Fibroblast of villous mesenchyme (primary cell): Measurements from ENCODE around the gene TUT4. TPM values are rescaled to one million over a fixed set of nuclear protein-coding genes. Genes with fewer than 3 reads are reported as not detected.

ENCODE experiments used
- DNase-seq: peaks from one replicate; pipeline ENCODE4 v3.0.0-alpha.2; 2010; ENCODE audit warnings: low read depth
- H3K4me3 ChIP-seq: 2 replicates; pipeline ENCODE4 v1.5.1; 2011; ENCODE audit warnings: low read depth, mild to moderate bottlenecking, low read length
- CTCF ChIP-seq: IDR thresholded peaks from 2 replicates; pipeline ENCODE4 v1.5.1; 2012; ENCODE audit warnings: low read depth, mild to moderate bottlenecking, low read length; ENCODE audit not compliant: insufficient read depth
- total RNA-seq: library from RNA; depleted of rRNA; stranded (reverse); fragments of >200 nt; gene quantifications from 2 replicates; pipeline ENCODE4 v1.2.3, GENCODE V29; 2012

The TUT4 gene
- total RNA-seq, 1 donor = 39.7 TPM

GRCh38 chr1:52435211-52435610, 117.7 kb downstream of the TUT4 start:
- TF ChIP-seq CTCF = no peak
- DNase-seq = no peak
- no peak overlapping the region for H3K4me3 ChIP-seq

- no peak overlapping the region for H3K4me3 ChIP-seq
- DNase-seq = no peak
- no peak for TF ChIP-seq CTCF
Observed at GRCh38 chr1:52432807-52433206, 120.1 kb downstream of the TUT4 start.

- no peak overlapping the region for H3K4me3 ChIP-seq
- DNase-seq = no peak
- no peak for TF ChIP-seq CTCF
Observed at GRCh38 chr1:52427152-52427551, 125.7 kb downstream of the TUT4 start.

GRCh38 chr1:52426371-52426770, 126.5 kb downstream of the TUT4 start:
- no peak for TF ChIP-seq CTCF

GRCh38 chr1:52424813-52425212, 128.1 kb downstream of the TUT4 start:
- TF ChIP-seq CTCF = no peak
- no peak overlapping the region for H3K4me3 ChIP-seq
- DNase-seq = peak; percentile 59

More at GRCh38 chr1:52426371-52426770, 126.5 kb downstream of the TUT4 start:
- peak; percentile 18 for DNase-seq
- no peak overlapping the region for H3K4me3 ChIP-seq

GRCh38 chr1:52424231-52424636, 128.7 kb downstream of the TUT4 start:
- H3K4me3 ChIP-seq = no peak overlapping the region
- no peak for TF ChIP-seq CTCF
- DNase-seq = peak; percentile 16

- no peak for TF ChIP-seq CTCF
- H3K4me3 ChIP-seq = no peak overlapping the region
- DNase-seq = no peak
Observed at GRCh38 chr1:52423771-52424170, 129.1 kb downstream of the TUT4 start.
